ENCODE results near the gene AP1S3. TPM values are rescaled to one million over a fixed set of nuclear protein-coding genes. Genes with fewer than 3 reads are reported as not detected.

AP1S3 gene
- total RNA-seq, 2 donors from 2014 or later: 5.6 to 6.9 TPM

DNA sequence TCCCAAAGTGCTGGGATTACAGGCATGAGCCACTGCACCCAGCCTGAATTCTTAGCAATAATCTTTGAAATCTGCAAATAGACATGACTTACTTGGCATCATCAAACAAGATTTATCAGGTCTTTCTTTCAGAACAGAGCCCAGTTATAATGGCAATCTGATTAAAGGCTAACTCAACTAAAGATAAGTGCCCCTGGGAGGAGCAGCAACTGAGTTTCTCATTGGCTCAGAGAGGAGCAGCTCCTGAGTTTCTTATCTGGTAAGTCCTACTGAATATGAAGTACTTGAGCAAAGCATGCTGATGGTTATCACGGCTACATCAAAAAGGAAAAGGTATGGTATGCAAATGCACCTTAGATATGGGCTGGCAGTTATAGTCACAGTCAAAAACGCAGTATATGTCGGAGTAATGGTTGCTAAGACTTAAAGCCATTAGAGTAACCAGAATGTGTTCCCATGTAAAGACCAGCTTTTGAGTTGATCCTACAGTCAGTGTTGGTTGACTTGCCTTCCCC is 15.0 kb upstream of the AP1S3 start:
- H3K4me3 Mint-ChIP-seq: no peak overlapping the region
- Histone ChIP-seq H3K27me3 (ENCODE audit: control insufficient read depth, insufficient read depth, low read length, poor library complexity, severe bottlenecking) (no peaks in the 10 kb centered on the region), H3K27ac (ENCODE audit: low read depth, low read length) (no peak overlapping the region), H3K4me3 (ENCODE audit: low read length) (no peak overlapping the region), H3K9ac (ENCODE audit: extremely low read depth, low read length, poor library complexity, severe bottlenecking) (no peak overlapping the region), H3K9me3 (ENCODE audit: control insufficient read depth, low read length) (peaks cover 41% of the 10 kb centered on the region), H3K4me1 (ENCODE audit: control insufficient read depth, insufficient read depth, low read length) (peaks cover 8% of the 10 kb centered on the region), H3K36me3 (ENCODE audit: control insufficient read depth, insufficient read depth, low read length) (peaks cover 31% of the 10 kb centered on the region)
- no peak for DNase-seq
- H3K27ac Mint-ChIP-seq: no peak overlapping the region
- TF ChIP-seq, protein P1, sequence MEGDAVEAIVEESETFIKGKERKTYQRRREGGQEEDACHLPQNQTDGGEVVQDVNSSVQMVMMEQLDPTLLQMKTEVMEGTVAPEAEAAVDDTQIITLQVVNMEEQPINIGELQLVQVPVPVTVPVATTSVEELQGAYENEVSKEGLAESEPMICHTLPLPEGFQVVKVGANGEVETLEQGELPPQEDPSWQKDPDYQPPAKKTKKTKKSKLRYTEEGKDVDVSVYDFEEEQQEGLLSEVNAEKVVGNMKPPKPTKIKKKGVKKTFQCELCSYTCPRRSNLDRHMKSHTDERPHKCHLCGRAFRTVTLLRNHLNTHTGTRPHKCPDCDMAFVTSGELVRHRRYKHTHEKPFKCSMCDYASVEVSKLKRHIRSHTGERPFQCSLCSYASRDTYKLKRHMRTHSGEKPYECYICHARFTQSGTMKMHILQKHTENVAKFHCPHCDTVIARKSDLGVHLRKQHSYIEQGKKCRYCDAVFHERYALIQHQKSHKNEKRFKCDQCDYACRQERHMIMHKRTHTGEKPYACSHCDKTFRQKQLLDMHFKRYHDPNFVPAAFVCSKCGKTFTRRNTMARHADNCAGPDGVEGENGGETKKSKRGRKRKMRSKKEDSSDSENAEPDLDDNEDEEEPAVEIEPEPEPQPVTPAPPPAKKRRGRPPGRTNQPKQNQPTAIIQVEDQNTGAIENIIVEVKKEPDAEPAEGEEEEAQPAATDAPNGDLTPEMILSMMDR (conservative IDR thresholded peaks at IDR 0.05): no peak
- H3K4me1 Mint-ChIP-seq: peaks cover 12% of the 10 kb centered on the region
- WGBS, 2 experiments (ENCODE audit: insufficient coverage in 1 of 2, insufficient read length in 1 of 2): 85 to 96% methylated on average over 3 of the region's 3 CpGs
- peaks cover 48% of the 10 kb centered on the region for H3K36me3 Mint-ChIP-seq (ENCODE audit: low read depth)
- no peaks in the 10 kb centered on the region for H3K27me3 Mint-ChIP-seq (ENCODE audit: insufficient read depth)
- peaks cover 34% of the 10 kb centered on the region for H3K9me3 Mint-ChIP-seq

DNA sequence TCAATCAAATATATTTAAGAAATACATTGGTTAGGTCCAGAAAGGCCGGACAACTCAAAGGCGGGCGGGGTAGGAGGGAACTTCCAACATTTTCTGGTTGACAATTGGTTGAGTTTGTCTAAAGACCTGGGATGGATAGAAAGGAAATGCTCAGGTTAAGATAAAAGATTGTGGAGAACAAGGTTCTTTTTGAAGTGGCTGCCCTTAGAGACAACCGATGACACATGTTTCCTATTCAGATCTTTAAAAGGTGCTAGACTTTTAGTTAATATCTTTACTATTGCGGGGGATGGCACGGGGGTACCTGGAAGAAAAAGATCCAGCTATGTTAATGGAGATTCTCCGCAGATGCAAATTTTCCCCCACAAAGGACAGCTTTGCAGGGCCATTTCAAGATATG is 10.0 kb upstream of the AP1S3 start:
- Histone ChIP-seq H3K36me3 (ENCODE audit: control insufficient read depth, insufficient read depth, low read length) (peaks cover 26% of the 10 kb centered on the region), H3K27ac (ENCODE audit: low read depth, low read length) (no peak overlapping the region), H3K9me3 (ENCODE audit: control insufficient read depth, low read length) (peaks cover 41% of the 10 kb centered on the region), H3K27me3 (ENCODE audit: control insufficient read depth, insufficient read depth, low read length, poor library complexity, severe bottlenecking) (no peaks in the 10 kb centered on the region), H3K9ac (ENCODE audit: extremely low read depth, low read length, poor library complexity, severe bottlenecking) (no peak overlapping the region), H3K4me1 (ENCODE audit: control insufficient read depth, insufficient read depth, low read length) (no peaks in the 10 kb centered on the region), H3K4me3 (ENCODE audit: low read length) (no peak overlapping the region)
- 96 to 100% methylated on average over 3 to 7 of the region's 7 CpGs for WGBS, 2 experiments (ENCODE audit: insufficient coverage in 1 of 2, insufficient read length in 1 of 2)
- peaks cover 3% of the 10 kb centered on the region for H3K4me1 Mint-ChIP-seq
- peaks cover 34% of the 10 kb centered on the region for H3K9me3 Mint-ChIP-seq
- H3K27ac Mint-ChIP-seq: no peak overlapping the region
- no peak overlapping the region for H3K4me3 Mint-ChIP-seq
- H3K36me3 Mint-ChIP-seq (ENCODE audit: low read depth): peaks cover 47% of the 10 kb centered on the region
- H3K27me3 Mint-ChIP-seq (ENCODE audit: insufficient read depth): no peaks in the 10 kb centered on the region
- TF ChIP-seq, protein P1 (conservative IDR thresholded peaks at IDR 0.05): no peak
- DNase-seq: no peak

DNA sequence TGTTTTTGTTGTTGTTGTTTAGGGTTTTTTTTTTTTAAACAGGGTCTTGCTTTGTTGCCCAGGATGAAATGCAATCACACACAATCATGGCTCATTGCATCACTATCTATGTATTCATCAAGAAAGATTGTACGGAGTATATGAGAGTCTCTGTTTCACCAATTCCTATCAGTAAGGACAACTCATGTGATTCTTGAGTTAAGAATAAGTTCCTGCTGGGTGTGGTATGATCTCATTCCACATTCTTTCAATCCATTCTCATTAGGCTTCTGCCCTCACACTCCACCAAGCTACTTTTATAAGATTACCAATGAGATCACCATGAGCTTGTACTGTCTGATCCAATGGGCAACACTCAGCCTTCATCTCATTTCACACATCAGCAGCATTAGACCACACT is 9.1 kb upstream of the AP1S3 start:
- Histone ChIP-seq H3K27me3 (ENCODE audit: control insufficient read depth, insufficient read depth, low read length, poor library complexity, severe bottlenecking) (no peaks in the 10 kb centered on the region), H3K9ac (ENCODE audit: extremely low read depth, low read length, poor library complexity, severe bottlenecking) (no peak overlapping the region), H3K27ac (ENCODE audit: low read depth, low read length) (no peak overlapping the region), H3K4me1 (ENCODE audit: control insufficient read depth, insufficient read depth, low read length) (no peaks in the 10 kb centered on the region), H3K9me3 (ENCODE audit: control insufficient read depth, low read length) (peaks cover 38% of the 10 kb centered on the region), H3K4me3 (ENCODE audit: low read length) (no peak overlapping the region), H3K36me3 (ENCODE audit: control insufficient read depth, insufficient read depth, low read length) (peaks cover 26% of the 10 kb centered on the region)
- WGBS, 2 experiments (ENCODE audit: insufficient coverage in 1 of 2, insufficient read length in 1 of 2): 100% methylated on average over 1 of the region's 1 CpG; no CpG with 5 or more reads in 1 of the 2 experiments
- Mint-ChIP-seq H3K27ac (no peak overlapping the region), H3K36me3 (ENCODE audit: low read depth) (peaks cover 46% of the 10 kb centered on the region), H3K4me3 (no peak overlapping the region), H3K27me3 (ENCODE audit: insufficient read depth) (no peaks in the 10 kb centered on the region), H3K9me3 (peaks cover 33% of the 10 kb centered on the region), H3K4me1 (no peaks in the 10 kb centered on the region)
- TF ChIP-seq, protein P1 (conservative IDR thresholded peaks at IDR 0.05): no peak
- DNase-seq: no peak

All from endodermal cell (in vitro differentiated cells).